Activated naive CD8-positive, alpha-beta T cell treated with anti-CD3 and anti-CD28 coated beads, Interleukin-2, amount 50 U/mL, for 24 hours (primary cell): ENCODE results near the gene XCR1.

ENCODE experiments used
- ATAC-seq: fragments of 150-1000 bp; cut with Tn5 transposase; one replicate; pipeline ENCODE4 v1.10.0; 2021
- DNase-seq: peaks from one replicate; pipeline ENCODE4 v3.0.0; 2021
- H3K27ac Mint-ChIP-seq: one replicate; pipeline ENCODE4 v1.8.0; 2021; ENCODE audit warnings: mild to moderate bottlenecking, mixed read lengths
- H3K27me3 Mint-ChIP-seq: one replicate; pipeline ENCODE4 v1.8.0; 2021; ENCODE audit warnings: mixed read lengths
- H3K36me3 Mint-ChIP-seq: one replicate; pipeline ENCODE4 v1.8.0; 2021; ENCODE audit warnings: low read depth, mixed read lengths
- H3K4me1 Mint-ChIP-seq: one replicate; pipeline ENCODE4 v1.8.0; 2021; ENCODE audit warnings: mixed read lengths
- H3K4me3 Mint-ChIP-seq: one replicate; pipeline ENCODE4 v1.8.0; 2021; ENCODE audit warnings: mild to moderate bottlenecking, moderate library complexity, mixed read lengths
- H3K9me3 Mint-ChIP-seq: one replicate; pipeline ENCODE4 v1.8.0; 2021; ENCODE audit warnings: mixed read lengths

The XCR1 gene

GRCh38 chr3:45972534-45973402, 54.5 kb downstream of the XCR1 start:
- H3K27ac Mint-ChIP-seq: peak overlapping the region; percentile 46
- H3K27me3 Mint-ChIP-seq: no peaks in the 10 kb centered on the region
- ATAC-seq (no peak), DNase-seq (no peak)
- H3K9me3 Mint-ChIP-seq: no peaks in the 10 kb centered on the region
- no peak overlapping the region for H3K4me3 Mint-ChIP-seq
- peaks cover 50% of the 10 kb centered on the region for H3K4me1 Mint-ChIP-seq
- peaks cover 57% of the 10 kb centered on the region for H3K36me3 Mint-ChIP-seq

GRCh38 chr3:45969953-45970352, 57.3 kb downstream of the XCR1 start:
- Mint-ChIP-seq H3K27ac (no peak overlapping the region), H3K36me3 (peaks cover 59% of the 10 kb centered on the region), H3K4me3 (no peak overlapping the region), H3K27me3 (no peaks in the 10 kb centered on the region), H3K4me1 (peaks cover 46% of the 10 kb centered on the region), H3K9me3 (no peaks in the 10 kb centered on the region)
- no peak for DNase-seq
- ATAC-seq: no peak

GRCh38 chr3:45969116-45969515, 58.2 kb downstream of the XCR1 start:
- Mint-ChIP-seq H3K36me3 (peaks cover 55% of the 10 kb centered on the region), H3K9me3 (no peaks in the 10 kb centered on the region), H3K27ac (no peak overlapping the region), H3K4me3 (no peak overlapping the region), H3K4me1 (peaks cover 49% of the 10 kb centered on the region), H3K27me3 (no peaks in the 10 kb centered on the region)
- no peak for DNase-seq
- no peak for ATAC-seq

GRCh38 chr3:45968706-45969105, 58.6 kb downstream of the XCR1 start:
- Mint-ChIP-seq H3K9me3 (no peaks in the 10 kb centered on the region), H3K27ac (no peak overlapping the region), H3K36me3 (peaks cover 59% of the 10 kb centered on the region), H3K27me3 (no peaks in the 10 kb centered on the region), H3K4me3 (no peak overlapping the region), H3K4me1 (peaks cover 52% of the 10 kb centered on the region)
- ATAC-seq: no peak
- DNase-seq: no peak

- H3K4me1 Mint-ChIP-seq: peaks cover 54% of the 10 kb centered on the region
- DNase-seq (no peak), ATAC-seq (no peak)
- H3K27me3 Mint-ChIP-seq: no peaks in the 10 kb centered on the region
- H3K9me3 Mint-ChIP-seq: no peaks in the 10 kb centered on the region
- H3K4me3 Mint-ChIP-seq: no peak overlapping the region
- no peak overlapping the region for H3K27ac Mint-ChIP-seq
- H3K36me3 Mint-ChIP-seq: peaks cover 62% of the 10 kb centered on the region
These were observed 59.1 kb downstream of the XCR1 start for GRCh38 chr3:45968149-45968548.

GRCh38 chr3:45967724-45968123, 59.6 kb downstream of the XCR1 start:
- DNase-seq (no peak), ATAC-seq (no peak)
- Mint-ChIP-seq H3K27ac (no peak overlapping the region), H3K4me3 (no peak overlapping the region), H3K4me1 (peaks cover 54% of the 10 kb centered on the region), H3K9me3 (no peaks in the 10 kb centered on the region), H3K36me3 (peaks cover 63% of the 10 kb centered on the region), H3K27me3 (no peaks in the 10 kb centered on the region)
